Measurements from ENCODE around the gene SSX2IP. TPM values are rescaled to one million over a fixed set of nuclear protein-coding genes. Genes with fewer than 3 reads are reported as not detected.
A peak's percentile ranks its signal among the peaks of the same experiment; 100 is the strongest.

The SSX2IP gene
- total RNA-seq, 5 donors from 2014 or later (not counting 1 experiment from before 2014, with no cell fraction given) = 6.2 to 10.9 (median 7.7) TPM

DNA sequence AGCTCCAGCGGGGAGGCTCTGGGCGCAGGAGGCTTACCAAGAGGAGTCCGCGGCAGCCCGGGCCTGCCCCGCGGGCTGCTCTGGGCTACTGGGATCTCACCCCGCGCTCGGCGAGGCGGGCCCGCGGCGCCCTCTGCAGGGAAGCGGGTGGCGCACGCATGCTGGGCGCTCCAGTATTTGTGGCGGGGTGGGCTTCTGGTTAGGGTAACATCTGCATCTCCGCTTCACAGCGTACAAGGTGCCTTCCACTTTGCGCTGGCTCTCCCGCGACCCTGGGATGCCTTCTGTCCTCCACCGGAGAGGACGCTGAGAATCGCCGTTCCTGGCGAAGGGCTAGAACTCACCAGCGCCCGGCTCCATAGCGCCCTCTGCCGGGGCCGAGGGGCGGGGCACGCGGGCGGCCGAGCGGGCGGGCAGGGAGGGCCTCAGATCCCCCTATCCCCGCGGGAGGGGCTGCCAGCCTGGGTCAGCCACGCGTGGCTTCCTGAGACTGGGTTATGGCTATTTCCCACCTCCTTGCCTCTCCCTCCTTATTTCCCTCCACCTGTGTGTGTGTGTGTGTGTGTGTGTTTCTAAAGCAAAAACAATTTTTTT lies 69.4 kb downstream of the SSX2IP start:
- WGBS (ENCODE audit: insufficient coverage) = 2% methylated on average over 36 of the region's 46 CpGs
- peak overlapping the region; percentile 81 to 87 (median 86) for H3K4me3 Mint-ChIP-seq
- Histone ChIP-seq H3K27me3 (replicated peaks in 1 of 2; ENCODE audit: control insufficient read depth in 2 of 2, extremely low read depth in 1 of 2, insufficient read depth in 2 of 2, low read length in 1 of 2) (peaks cover 0 to 3% of the 10 kb centered on the region in 2 experiments), H3K9me3 (no peaks in the 10 kb centered on the region), H3K4me3 (ENCODE audit: control insufficient read depth in 1 of 2, extremely low read depth in 1 of 2, low read length in 1 of 2) (peak overlapping the region; percentile 65 to 69), H3K4me1 (ENCODE audit: control insufficient read depth in 1 of 2, extremely low read depth in 1 of 2, insufficient read depth in 2 of 2, low read length in 2 of 2) (peaks cover 0 to 9% of the 10 kb centered on the region in 2 experiments), H3K27ac (ENCODE audit: low read length) (no peak overlapping the region), H3K36me3 (ENCODE audit: control insufficient read depth in 2 of 2, extremely low read depth in 1 of 2, insufficient read depth in 1 of 2, low read length in 1 of 2) (no peaks in the 10 kb centered on the region)
- no peaks in the 10 kb centered on the region for H3K36me3 Mint-ChIP-seq
- no peaks in the 10 kb centered on the region for H3K9me3 Mint-ChIP-seq
- DNase-seq (peak; percentile 45 to 86 (median 70)), ATAC-seq (replicated peaks in 1 of 4) (peak; percentile 91 to 95 (median 92))
- ChIA-PET CTCF (interaction anchor here (0.5 to 2.9 kb wide), 15 partner anchors 14 to 480 kb away, joined by 3 to 16 read pairs (median 4); partner anchors contain the start of gene PRKACB (in 1 of the 2)), POLR2A (no interaction called here)
- H3K27me3 Mint-ChIP-seq = peaks cover 0 to 4% of the 10 kb centered on the region in 2 donors
- peak overlapping the region in 1 of 2 donors; percentile 87 for H3K27ac Mint-ChIP-seq
- peaks cover 0 to 7% (median 5%) of the 10 kb centered on the region in 3 donors for H3K4me1 Mint-ChIP-seq

DNA sequence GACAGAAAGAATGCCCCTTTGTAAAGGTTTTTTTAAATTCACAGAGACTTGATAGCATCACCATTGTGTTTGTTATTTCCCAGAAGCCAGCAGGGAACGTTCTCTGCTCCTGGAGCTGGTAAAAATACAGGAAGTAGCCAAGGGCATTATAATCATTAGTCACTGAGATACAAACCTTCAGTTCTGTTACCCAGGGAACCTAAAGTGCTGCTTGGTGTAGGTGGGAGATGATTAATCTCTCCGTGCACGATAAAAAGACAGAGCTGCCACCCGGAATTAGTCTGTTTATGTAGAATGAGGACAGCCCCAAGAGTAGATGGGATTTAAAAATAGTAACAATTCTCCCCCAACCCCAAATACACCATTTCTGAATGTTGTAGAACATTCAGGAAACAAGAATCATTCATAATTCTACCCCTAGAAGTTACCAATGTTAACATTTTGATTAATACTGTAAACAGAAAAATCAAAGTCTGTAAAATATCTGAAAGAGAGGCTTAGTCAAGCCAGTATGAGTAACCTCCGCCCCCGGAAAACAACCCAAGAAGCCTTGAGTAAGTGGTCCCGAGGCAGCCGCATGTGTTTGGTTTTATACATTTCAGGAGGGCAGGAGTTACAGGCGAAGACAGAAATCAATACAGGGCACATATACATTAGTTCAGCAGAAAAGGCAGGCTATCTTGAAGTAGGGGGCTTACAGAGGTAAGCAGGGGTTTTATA lies 70.7 kb downstream of the SSX2IP start:
- Mint-ChIP-seq H3K9me3 (no peaks in the 10 kb centered on the region), H3K4me1 (peaks cover 0 to 7% (median 5%) of the 10 kb centered on the region in 3 donors), H3K4me3 (peak overlapping the region; percentile 46 to 81 (median 49)), H3K27ac (no peak overlapping the region), H3K27me3 (peaks cover 0 to 3% of the 10 kb centered on the region in 2 donors), H3K36me3 (no peaks in the 10 kb centered on the region)
- H3K9me3 ChIP-seq = no peaks in the 10 kb centered on the region
- POLR2A ChIA-PET = no interaction called here
- CTCF ChIA-PET = interaction anchor here (0.6 to 2.9 kb wide), 11 partner anchors 12 to 712 kb away, joined by 3 to 16 read pairs (median 4); partner anchors contain the start of gene PRKACB (in 2 of the 2)
- ATAC-seq (replicated peaks in 1 of 4) (no peak), DNase-seq (peak in 1 of 35 experiments; percentile 2)
- H3K4me3 ChIP-seq (ENCODE audit: control insufficient read depth in 1 of 2, extremely low read depth in 1 of 2, low read length in 1 of 2) = no peak overlapping the region
- H3K36me3 ChIP-seq (ENCODE audit: control insufficient read depth in 2 of 2, extremely low read depth in 1 of 2, insufficient read depth in 1 of 2, low read length in 1 of 2) = no peaks in the 10 kb centered on the region
- 27% methylated on average over 3 of the region's 9 CpGs for whole genome bisulfite sequencing (ENCODE audit: insufficient coverage)
- no peak overlapping the region for H3K27ac ChIP-seq (ENCODE audit: low read length)
- peaks cover 0 to 9% of the 10 kb centered on the region in 2 experiments for H3K4me1 ChIP-seq (ENCODE audit: control insufficient read depth in 1 of 2, extremely low read depth in 1 of 2, insufficient read depth in 2 of 2, low read length in 2 of 2)
- H3K27me3 ChIP-seq (replicated peaks in 1 of 2; ENCODE audit: control insufficient read depth in 2 of 2, extremely low read depth in 1 of 2, insufficient read depth in 2 of 2, low read length in 1 of 2) = peaks cover 0 to 3% of the 10 kb centered on the region in 2 experiments

DNA sequence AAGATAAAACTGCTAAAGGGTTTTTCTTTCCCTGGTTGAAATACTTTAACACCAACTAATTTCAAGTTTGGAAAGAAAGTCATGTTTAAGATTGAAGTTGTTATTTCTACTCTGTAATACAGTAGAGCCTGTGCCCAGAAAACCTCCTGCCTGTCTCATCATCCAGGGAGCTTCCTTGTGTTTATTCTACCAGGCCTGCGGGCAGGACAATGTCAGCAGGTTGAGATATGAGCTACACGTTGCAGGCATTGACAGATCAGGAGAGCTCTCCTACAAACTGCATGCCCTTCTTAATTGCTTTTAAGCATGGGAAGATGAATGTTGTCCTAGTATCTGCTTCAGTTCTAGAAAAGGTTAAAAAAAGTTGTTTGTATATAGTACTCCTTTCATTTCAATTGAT lies 72.9 kb downstream of the SSX2IP start:
- CTCF ChIA-PET = no interaction called here

DNA sequence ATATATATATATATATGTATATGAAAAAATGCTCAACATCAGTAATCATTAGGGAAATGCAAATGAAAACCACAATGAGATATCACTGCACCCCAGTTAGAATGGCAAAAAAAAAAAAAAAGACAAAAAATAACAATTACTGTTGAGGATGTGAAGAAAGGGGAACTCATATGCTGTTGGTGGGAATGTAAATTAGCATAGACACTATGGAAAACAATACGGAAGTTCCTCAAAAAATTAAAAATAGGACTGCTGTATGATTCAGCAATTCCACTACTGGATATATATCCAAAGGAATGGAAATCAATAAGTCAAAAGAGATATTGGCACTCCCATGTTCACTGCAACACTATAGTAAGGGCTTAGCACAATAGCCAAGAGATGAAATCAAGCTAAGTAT lies 74.5 kb downstream of the SSX2IP start:
- Histone ChIP-seq H3K27me3 (replicated peaks in 1 of 2; ENCODE audit: control insufficient read depth in 2 of 2, extremely low read depth in 1 of 2, insufficient read depth in 2 of 2, low read length in 1 of 2) (peaks cover 0 to 3% of the 10 kb centered on the region in 2 experiments), H3K36me3 (ENCODE audit: control insufficient read depth in 2 of 2, extremely low read depth in 1 of 2, insufficient read depth in 1 of 2, low read length in 1 of 2) (no peaks in the 10 kb centered on the region), H3K4me1 (ENCODE audit: control insufficient read depth in 1 of 2, extremely low read depth in 1 of 2, insufficient read depth in 2 of 2, low read length in 2 of 2) (peaks cover 0 to 6% of the 10 kb centered on the region in 2 experiments), H3K4me3 (ENCODE audit: control insufficient read depth in 1 of 2, extremely low read depth in 1 of 2, low read length in 1 of 2) (no peak overlapping the region), H3K9me3 (no peaks in the 10 kb centered on the region), H3K27ac (ENCODE audit: low read length) (no peak overlapping the region)
- no peak for ATAC-seq (replicated peaks in 1 of 4)
- Mint-ChIP-seq H3K4me1 (peaks cover 18 to 21% (median 20%) of the 10 kb centered on the region in 3 donors), H3K27me3 (peaks cover 0 to 6% of the 10 kb centered on the region in 2 donors), H3K27ac (no peak overlapping the region), H3K4me3 (no peak overlapping the region), H3K36me3 (peaks cover 9% of the 10 kb centered on the region), H3K9me3 (peaks cover 0 to 8% (median 0%) of the 10 kb centered on the region in 3 donors)
- POLR2A ChIA-PET = no interaction called here
- no peak for DNase-seq
- CTCF ChIA-PET = no interaction called here
- no CpG with 5 or more reads among the region's 1 CpG for WGBS (ENCODE audit: insufficient coverage)

More for the DNA sequence above, 72.9 kb downstream of the SSX2IP start:
- H3K9me3 ChIP-seq = no peaks in the 10 kb centered on the region
- H3K27ac Mint-ChIP-seq = no peak overlapping the region
- no peak for ATAC-seq (replicated peaks in 1 of 4)
- peaks cover 0 to 9% of the 10 kb centered on the region in 2 experiments for H3K4me1 ChIP-seq (ENCODE audit: control insufficient read depth in 1 of 2, extremely low read depth in 1 of 2, insufficient read depth in 2 of 2, low read length in 2 of 2)
- no peak overlapping the region for H3K27ac ChIP-seq (ENCODE audit: low read length)
- H3K27me3 Mint-ChIP-seq = peaks cover 0 to 3% of the 10 kb centered on the region in 2 donors
- POLR2A ChIA-PET = no interaction called here
- H3K4me3 Mint-ChIP-seq = no peak overlapping the region
- WGBS (ENCODE audit: insufficient coverage) = 100% methylated on average over 1 of the region's 2 CpGs
- H3K4me1 Mint-ChIP-seq = peaks cover 8 to 10% (median 9%) of the 10 kb centered on the region in 3 donors
- peaks cover 0 to 3% of the 10 kb centered on the region in 2 experiments for H3K27me3 ChIP-seq (replicated peaks in 1 of 2; ENCODE audit: control insufficient read depth in 2 of 2, extremely low read depth in 1 of 2, insufficient read depth in 2 of 2, low read length in 1 of 2)
- no peak overlapping the region for H3K4me3 ChIP-seq (ENCODE audit: control insufficient read depth in 1 of 2, extremely low read depth in 1 of 2, low read length in 1 of 2)
- no peak for DNase-seq
- H3K36me3 Mint-ChIP-seq = peaks cover 9% of the 10 kb centered on the region
- no peaks in the 10 kb centered on the region for H3K36me3 ChIP-seq (ENCODE audit: control insufficient read depth in 2 of 2, extremely low read depth in 1 of 2, insufficient read depth in 1 of 2, low read length in 1 of 2)
- peaks cover 0 to 8% (median 0%) of the 10 kb centered on the region in 3 donors for H3K9me3 Mint-ChIP-seq

DNA sequence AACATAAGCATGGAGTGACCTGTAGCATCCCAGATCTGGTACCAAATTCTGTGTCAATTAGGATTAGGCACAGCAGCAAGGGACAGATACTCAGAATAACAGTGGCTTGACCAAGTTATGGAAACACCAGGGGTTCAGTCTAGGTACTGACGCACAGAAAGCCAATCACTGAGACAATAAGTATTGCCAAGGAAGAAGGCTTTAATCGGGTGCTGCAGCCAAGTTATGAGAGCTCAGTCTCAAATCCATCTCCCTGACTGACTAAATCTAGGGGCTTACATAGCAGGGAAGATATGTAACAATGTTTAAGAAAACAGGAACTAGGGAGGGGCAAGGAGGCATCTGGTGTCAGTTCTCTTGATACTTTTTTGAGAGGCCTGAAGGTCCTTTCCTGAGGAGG lies 76.4 kb downstream of the SSX2IP start:
- ChIA-PET CTCF (interaction anchor here in 1 of 2 donors (0.8 kb wide), 1 partner anchor 110 kb away, joined by 3 read pairs; no protein-coding TSS in a partner anchor), POLR2A (no interaction called here)
- no CpG with 5 or more reads among the region's 2 CpGs for WGBS (ENCODE audit: insufficient coverage)
- DNase-seq (no peak), ATAC-seq (replicated peaks in 1 of 4) (no peak)
- H3K9me3 ChIP-seq = no peaks in the 10 kb centered on the region
- H3K4me3 ChIP-seq (ENCODE audit: control insufficient read depth in 1 of 2, extremely low read depth in 1 of 2, low read length in 1 of 2) = no peak overlapping the region
- no peaks in the 10 kb centered on the region for H3K27me3 ChIP-seq (replicated peaks in 1 of 2; ENCODE audit: control insufficient read depth in 2 of 2, extremely low read depth in 1 of 2, insufficient read depth in 2 of 2, low read length in 1 of 2)
- Mint-ChIP-seq H3K4me3 (no peak overlapping the region), H3K36me3 (peaks cover 9% of the 10 kb centered on the region), H3K27me3 (peaks cover 0 to 4% of the 10 kb centered on the region in 2 donors), H3K27ac (no peak overlapping the region), H3K4me1 (peaks cover 11 to 24% (median 15%) of the 10 kb centered on the region in 3 donors), H3K9me3 (peaks cover 0 to 8% (median 0%) of the 10 kb centered on the region in 3 donors)
- no peaks in the 10 kb centered on the region for H3K36me3 ChIP-seq (ENCODE audit: control insufficient read depth in 2 of 2, extremely low read depth in 1 of 2, insufficient read depth in 1 of 2, low read length in 1 of 2)
- H3K4me1 ChIP-seq (ENCODE audit: control insufficient read depth in 1 of 2, extremely low read depth in 1 of 2, insufficient read depth in 2 of 2, low read length in 2 of 2) = no peaks in the 10 kb centered on the region
- no peak overlapping the region for H3K27ac ChIP-seq (ENCODE audit: low read length)

DNA sequence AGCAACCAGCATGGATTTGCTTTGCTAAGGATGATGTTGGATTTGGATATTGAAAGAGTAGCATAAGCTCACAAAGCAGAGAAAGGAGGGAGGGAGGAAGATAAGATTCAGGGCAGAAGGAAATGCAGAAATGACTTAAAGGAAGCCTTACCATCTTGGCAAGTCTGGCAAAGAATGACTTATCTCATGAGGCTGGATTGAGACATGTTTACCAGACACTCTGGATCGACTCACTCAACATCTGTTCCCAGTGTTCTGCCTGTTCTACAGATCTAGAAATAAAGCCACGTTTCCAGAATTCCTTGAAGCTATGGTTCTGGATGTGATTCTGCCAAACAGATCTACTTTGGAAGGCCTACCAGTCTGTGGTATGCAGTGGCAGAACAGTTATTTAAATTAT lies 77.2 kb downstream of the SSX2IP start:
- Histone ChIP-seq H3K4me3 (ENCODE audit: control insufficient read depth in 1 of 2, extremely low read depth in 1 of 2, low read length in 1 of 2) (no peak overlapping the region), H3K27me3 (replicated peaks in 1 of 2; ENCODE audit: control insufficient read depth in 2 of 2, extremely low read depth in 1 of 2, insufficient read depth in 2 of 2, low read length in 1 of 2) (no peaks in the 10 kb centered on the region), H3K36me3 (ENCODE audit: control insufficient read depth in 2 of 2, extremely low read depth in 1 of 2, insufficient read depth in 1 of 2, low read length in 1 of 2) (no peaks in the 10 kb centered on the region), H3K4me1 (ENCODE audit: control insufficient read depth in 1 of 2, extremely low read depth in 1 of 2, insufficient read depth in 2 of 2, low read length in 2 of 2) (no peaks in the 10 kb centered on the region), H3K27ac (ENCODE audit: low read length) (no peak overlapping the region), H3K9me3 (no peaks in the 10 kb centered on the region)
- Mint-ChIP-seq H3K4me1 (peaks cover 11 to 24% (median 15%) of the 10 kb centered on the region in 3 donors), H3K27ac (peak overlapping the region; percentile 14 to 92), H3K4me3 (no peak overlapping the region), H3K27me3 (peaks cover 0 to 4% of the 10 kb centered on the region in 2 donors), H3K9me3 (peaks cover 0 to 8% (median 0%) of the 10 kb centered on the region in 3 donors), H3K36me3 (peaks cover 9% of the 10 kb centered on the region)
- ChIA-PET CTCF (no interaction called here), POLR2A (interaction anchor here in 1 of 2 donors (1.1 kb wide), 1 partner anchor 40 kb away, joined by 4 read pairs; no protein-coding TSS in a partner anchor)
- 73% methylated on average over 2 of the region's 2 CpGs for WGBS (ENCODE audit: insufficient coverage)
- DNase-seq = no peak
- no peak for ATAC-seq (replicated peaks in 1 of 4)
